Posterior cingulate gyrus (tissue), 11 donors: Measurements from ENCODE around the gene JARID2.
A peak's percentile ranks its signal among the peaks of the same experiment; 100 is the strongest.

ENCODE experiments used
- DNase-seq, 10 donors: peaks; one replicate each; pipeline versions ENCODE4 v3.0.0 to v3.0.0-alpha.2; 2020 to 2021; ENCODE audit warnings: mixed read lengths in 3 of 10
- intact Hi-C: fragments of 100-400 bp; cut with DNase I; formaldehyde crosslinking; loops from one replicate; pipeline ENCODE4 v1.15.1; 2023

Gene JARID2

GRCh38 chr6:15246666-15247499 lies 1.0 kb downstream of the JARID2 start:
- DNase-seq: no peak
- intact Hi-C loops: no loop called here

DNA sequence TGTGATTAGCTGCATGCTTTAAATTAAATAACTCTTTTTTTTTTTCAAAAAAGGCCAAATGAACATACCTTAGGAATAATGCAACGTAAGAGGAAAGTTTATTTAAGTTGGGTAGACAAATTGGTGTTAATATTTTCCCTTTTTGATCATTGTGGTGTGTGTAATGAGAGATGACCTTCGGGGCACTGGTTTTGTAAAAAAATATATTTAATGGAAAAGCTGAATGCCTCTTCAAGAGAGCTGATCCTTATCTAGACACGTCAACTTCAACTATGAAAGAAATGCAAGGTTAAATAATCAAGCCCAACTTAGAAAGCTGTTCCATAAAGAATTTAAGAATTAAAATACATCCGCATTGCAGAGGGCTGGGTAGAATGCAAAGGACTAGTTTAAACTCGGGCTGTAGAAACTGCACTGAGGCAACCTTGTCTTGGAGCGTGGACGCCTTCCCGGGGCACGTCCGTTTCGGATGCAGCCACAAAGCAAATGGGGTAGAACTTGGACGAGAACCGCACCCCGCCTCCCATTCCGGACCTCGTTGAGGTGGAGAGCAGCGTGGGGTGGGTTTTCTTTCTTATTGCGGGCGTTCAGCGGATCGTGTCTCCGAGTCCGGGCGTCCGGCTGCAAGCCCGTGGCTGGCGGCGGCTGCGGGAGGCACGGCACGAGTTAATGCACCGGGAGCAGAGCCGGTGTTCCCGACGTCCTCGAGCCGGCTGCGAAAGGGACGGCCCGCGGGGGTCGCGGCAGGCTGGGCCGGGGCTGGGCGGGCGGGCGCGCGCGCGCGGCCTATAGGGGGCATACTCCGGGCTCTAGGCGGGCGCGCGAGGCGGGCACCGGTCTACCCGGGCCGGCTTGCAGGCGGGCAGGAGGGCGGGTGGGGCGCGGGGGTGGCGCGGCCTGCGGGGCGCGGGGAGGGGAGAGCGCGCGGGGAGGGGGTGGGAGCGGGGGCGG lies 1.9 kb downstream of the JARID2 start:
- peak in 8 of 10 donors; percentile 29 to 91 (median 60) for DNase-seq
- intact Hi-C loops: loop anchor here (2.0 kb wide), 1 partner anchor 243 kb away; no protein-coding TSS in a partner anchor

DNA sequence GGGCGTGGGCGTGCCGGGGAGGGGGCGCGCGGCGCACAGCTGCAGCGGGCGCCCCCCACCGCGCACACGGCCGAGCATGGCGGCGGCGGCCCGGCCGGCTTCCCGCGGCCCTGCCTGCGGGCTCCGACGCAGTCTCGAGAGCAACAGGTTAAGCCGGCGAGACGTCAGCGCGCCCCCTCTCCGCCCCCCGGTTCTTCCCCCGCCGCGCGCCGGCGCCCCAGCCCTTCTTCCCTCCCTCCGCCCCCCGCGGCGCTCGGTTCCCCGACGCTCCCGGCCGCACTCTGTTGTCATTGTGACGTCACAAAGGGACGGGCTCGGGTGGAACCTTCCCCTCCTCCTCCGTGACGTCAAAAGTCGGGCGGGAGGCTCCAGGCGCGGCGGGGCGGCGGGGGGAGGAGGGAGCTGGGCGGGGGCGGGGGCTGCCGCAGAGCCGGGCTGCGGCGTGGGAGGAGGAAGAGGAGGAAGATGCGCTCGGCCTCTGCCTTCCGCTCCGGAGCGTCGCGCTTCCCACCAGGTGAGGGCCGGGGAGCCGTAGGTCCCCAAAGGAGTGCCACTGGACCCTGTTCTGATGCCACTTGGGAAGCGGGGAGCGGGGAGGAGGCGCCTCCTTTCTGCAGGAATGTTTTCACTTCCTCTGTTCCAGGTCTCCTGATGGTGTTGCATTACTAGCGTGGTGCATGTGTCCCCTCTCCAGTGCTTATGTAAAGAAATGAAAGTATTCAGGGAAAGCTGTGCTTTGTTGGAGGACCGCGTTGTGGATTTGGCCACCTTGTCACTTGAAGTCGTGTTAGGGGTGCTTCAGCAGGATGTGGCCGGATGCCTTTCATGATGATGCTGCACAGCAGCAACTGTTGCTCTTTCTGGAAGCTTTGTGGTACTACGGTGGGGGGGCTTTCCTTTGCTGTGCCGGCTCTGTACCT lies 2.8 kb downstream of the JARID2 start:
- intact Hi-C loops: loop anchor here (2.0 kb wide), 1 partner anchor 242 kb away; no protein-coding TSS in a partner anchor
- DNase-seq: peak; percentile 83 to 98 (median 92)

GRCh38 chr6:15249371-15250019 lies 3.6 kb downstream of the JARID2 start:
- intact Hi-C loops: loop anchor here (2.0 to 5.0 kb wide), 3 partner anchors 141 to 241 kb away; no protein-coding TSS in a partner anchor
- no peak for DNase-seq

- intact Hi-C loops: loop anchor here (2.0 to 5.0 kb wide), 2 partner anchors 140 to 192 kb away; no protein-coding TSS in a partner anchor
- DNase-seq: no peak
These were observed 4.6 kb downstream of the JARID2 start for GRCh38 chr6:15250187-15251168.

DNA sequence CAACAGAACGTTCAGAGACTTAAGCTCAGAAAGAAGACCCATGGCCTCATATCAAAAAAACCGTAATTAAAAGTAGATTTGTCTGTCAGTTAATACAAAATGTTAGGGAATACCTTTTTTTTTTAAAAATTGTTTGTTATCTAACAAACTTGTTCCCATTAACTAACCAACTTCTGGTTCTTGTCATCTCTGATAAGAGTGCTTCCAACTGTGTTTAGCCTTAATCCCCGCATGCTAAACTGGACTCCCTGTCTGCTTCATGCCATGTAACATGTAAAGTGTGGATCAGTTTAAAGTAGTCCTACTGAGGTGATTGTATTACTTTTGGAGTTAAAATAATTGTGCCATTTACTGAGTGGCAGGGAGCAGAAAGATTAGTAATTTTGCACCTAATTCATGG lies 6.3 kb downstream of the JARID2 start:
- intact Hi-C loops: loop anchor here (5.0 kb wide), 1 partner anchor 190 kb away; no protein-coding TSS in a partner anchor

DNA sequence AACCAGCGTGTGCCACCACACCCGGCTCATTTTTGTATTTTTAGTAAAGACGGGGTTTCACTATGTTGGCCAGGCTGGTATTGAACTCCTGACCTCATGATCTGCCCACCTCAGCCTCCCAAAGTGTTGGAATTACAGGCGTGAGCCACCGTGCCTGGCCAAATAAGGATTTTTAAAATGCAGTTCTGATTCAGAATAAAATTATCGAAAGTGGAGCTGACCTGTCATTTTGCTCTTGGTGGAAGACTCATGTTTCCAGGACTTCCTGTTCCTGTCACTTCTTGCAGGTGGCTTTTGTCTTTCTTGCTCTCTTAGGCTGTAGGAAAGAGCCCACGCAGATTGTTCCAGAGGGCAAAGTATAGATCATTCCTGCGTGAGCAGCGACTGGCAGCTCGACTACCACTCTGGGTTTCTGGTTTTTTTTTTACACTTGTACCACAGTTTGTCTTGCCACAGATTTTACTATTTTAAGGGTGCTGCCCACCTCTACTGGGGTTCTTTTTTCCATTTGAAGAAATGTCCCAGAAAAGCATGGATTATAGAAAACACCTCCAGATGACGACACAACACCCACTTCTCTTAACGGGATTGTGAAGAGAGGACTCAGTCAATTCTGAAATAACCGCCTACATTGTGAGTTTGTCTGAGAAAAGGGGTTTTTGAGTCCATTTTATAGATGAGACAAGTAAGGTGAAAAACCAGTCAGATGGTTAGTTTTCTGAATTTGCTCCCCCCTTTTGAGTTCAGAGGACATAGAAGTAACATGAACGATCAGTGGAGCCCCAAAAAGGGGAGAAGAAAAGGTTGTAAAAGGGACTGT lies 7.5 kb downstream of the JARID2 start:
- DNase-seq: no peak
- intact Hi-C loops: loop anchor here (5.0 kb wide), 1 partner anchor 189 kb away; no protein-coding TSS in a partner anchor

More for the DNA sequence above, 6.3 kb downstream of the JARID2 start:
- DNase-seq: no peak

DNA sequence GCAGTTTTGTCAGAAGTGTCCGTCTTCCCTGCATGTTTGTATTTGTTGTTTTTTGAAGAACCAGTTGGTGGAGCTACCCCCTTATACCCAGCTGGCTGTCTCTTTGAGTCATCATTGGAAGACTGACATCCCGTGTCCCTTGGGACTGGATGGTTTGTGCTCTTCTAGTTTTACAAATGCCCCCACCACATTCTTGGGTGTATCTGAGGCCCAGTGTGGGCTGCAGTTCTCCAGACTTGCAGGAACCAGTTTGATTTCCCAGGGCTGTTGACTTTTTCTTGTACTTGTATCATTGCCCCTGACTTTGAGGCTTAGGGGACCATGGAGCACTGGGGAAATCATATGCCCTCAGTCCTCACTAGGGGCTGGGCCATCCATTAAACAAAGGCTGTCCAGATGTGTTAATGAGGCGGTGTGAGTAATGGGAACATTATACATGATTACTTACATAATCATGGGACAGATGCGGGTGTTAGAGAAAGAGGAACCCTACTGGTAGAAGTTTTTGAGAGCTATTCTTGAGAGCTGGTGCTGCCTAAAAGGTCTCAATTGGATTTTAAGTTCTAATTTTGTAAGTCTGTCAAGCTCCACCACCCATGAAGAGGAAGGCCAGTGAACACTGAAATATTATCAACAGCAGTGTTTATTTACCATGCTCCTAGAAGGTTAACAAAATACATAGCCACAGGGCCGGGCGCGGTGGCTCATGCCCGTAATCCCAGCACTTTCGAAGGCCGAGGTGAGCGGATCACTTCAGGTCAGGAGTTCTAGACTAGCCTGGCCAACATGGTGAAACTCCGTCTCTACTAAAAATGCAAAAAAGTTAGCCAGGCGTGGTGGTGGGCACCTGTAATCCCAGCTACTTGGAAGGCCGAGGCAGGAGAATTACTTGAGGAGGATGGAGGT lies 8.5 kb downstream of the JARID2 start:
- intact Hi-C loops: loop anchor here (5.0 kb wide), 1 partner anchor 188 kb away; no protein-coding TSS in a partner anchor
- peak in 1 of 10 donors; percentile 18 for DNase-seq

- no peak for DNase-seq
- intact Hi-C loops: no loop called here
These were observed 9.6 kb downstream of the JARID2 start for GRCh38 chr6:15255481-15255880.

GRCh38 chr6:15255909-15256395 lies 10.1 kb downstream of the JARID2 start:
- no peak for DNase-seq
- intact Hi-C loops: no loop called here

DNA sequence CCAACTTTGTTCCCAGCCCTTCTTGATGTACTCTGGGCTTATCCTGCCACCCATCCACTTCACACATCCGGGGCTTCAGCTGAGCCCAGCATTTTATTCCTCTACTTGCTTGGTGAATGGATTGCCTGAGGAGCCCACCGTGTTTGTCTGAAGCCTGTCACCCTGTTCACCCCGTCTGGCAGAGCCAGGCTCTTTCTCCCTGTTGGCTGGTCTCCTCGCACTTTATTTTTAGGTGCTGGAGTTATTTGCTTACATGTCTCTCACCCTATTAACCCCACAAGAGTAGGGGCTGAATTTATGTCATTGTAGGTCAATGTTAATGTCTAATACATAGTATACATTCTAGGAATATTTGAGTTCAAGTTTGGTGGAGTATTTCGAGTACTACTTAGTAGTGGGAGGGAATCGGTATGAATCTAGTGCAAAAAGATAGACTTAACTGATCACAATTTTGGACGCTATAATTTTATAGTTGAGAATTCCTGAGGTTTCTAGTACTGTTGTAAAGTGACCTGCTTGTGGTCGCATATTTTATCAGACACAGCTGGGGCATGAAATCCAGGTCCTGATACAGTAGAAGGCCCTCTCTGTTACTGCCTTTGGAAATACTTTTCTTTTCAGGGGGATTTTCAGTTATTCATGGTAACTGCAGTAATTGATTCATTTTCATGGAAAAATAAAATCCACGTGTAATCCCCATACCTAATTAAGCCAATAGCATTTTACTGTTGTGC lies 10.8 kb downstream of the JARID2 start:
- intact Hi-C loops: no loop called here

DNA sequence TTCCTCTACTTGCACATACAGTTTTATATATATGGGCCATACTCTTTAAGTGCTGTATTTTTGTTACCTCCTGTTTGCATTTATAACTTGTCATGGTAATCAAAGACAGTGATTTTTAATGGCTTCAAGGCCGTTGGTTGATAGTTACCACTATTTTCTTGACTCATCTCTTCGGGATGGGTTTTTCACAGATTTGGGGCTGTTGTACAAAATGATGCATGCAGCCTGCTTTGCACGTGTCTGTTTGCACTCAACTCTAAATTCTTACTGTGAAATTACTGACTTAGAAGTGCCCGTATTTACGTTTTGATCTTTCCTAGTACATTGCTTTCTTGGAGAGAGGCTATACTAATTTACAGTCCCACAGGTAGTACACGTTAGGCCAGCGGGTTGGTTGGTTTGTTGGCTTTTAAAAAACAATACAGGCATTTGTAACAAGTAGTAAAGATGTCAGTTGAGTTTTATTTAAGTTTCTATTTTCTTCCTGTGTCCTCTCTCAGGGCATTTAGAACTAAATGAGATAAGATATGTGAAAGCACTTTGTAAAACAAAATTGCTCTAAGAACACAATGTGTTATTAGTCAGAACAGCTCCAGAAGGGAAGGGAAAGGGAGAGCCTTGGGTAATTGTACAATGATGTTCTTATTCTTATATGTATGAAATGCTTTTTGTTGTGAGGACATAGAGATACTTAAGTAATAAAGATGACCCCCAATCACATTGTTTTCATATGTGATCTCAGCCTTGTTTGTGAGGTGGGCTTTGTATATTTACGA lies 11.7 kb downstream of the JARID2 start:
- intact Hi-C loops: no loop called here
- DNase-seq: no peak

More for the DNA sequence above, 10.8 kb downstream of the JARID2 start:
- no peak for DNase-seq

- intact Hi-C loops: no loop called here
- peak in 1 of 10 donors; percentile 19 for DNase-seq
These were observed 13.9 kb downstream of the JARID2 start for GRCh38 chr6:15259766-15260098.

- DNase-seq: no peak
- intact Hi-C loops: no loop called here
These were observed 14.4 kb downstream of the JARID2 start for GRCh38 chr6:15260099-15260821.
